Osteocyte (in vitro differentiated cells): ENCODE data around the gene RBM44. TPM values are rescaled to one million over a fixed set of nuclear protein-coding genes. Genes with fewer than 3 reads are reported as not detected.
A peak's percentile ranks its signal among the peaks of the same experiment; 100 is the strongest.

Experiments
- DNase-seq: peaks from one replicate; pipeline ENCODE4 v3.0.0; 2021; ENCODE audit warnings: mixed read lengths; ENCODE audit not compliant: unreplicated experiment; ENCODE audit errors: extremely low spot score
- H3K27ac Mint-ChIP-seq: one replicate; pipeline ENCODE4 v1.8.0; 2021; ENCODE audit warnings: mild to moderate bottlenecking, mixed read lengths; ENCODE audit not compliant: unreplicated experiment
- H3K27me3 Mint-ChIP-seq: one replicate; pipeline ENCODE4 v1.8.0; 2021; ENCODE audit warnings: mixed read lengths; ENCODE audit not compliant: unreplicated experiment
- H3K36me3 Mint-ChIP-seq: one replicate; pipeline ENCODE4 v1.8.0; 2021; ENCODE audit warnings: mixed read lengths; ENCODE audit not compliant: unreplicated experiment
- H3K4me1 Mint-ChIP-seq: one replicate; pipeline ENCODE4 v1.8.0; 2021; ENCODE audit warnings: mixed read lengths; ENCODE audit not compliant: unreplicated experiment
- H3K4me3 Mint-ChIP-seq: one replicate; pipeline ENCODE4 v1.8.0; 2021; ENCODE audit warnings: mild to moderate bottlenecking, moderate library complexity, mixed read lengths; ENCODE audit not compliant: unreplicated experiment
- H3K9me3 Mint-ChIP-seq: one replicate; pipeline ENCODE4 v1.8.0; 2021; ENCODE audit warnings: mixed read lengths; ENCODE audit not compliant: unreplicated experiment
- CTCF ChIP-seq: fragments of 200-600 bp; sonication (generic); IDR thresholded peaks from 2 replicates; pipeline ENCODE4 v1.5.0; 2021; ENCODE audit warnings: antibody characterized with exemption, mild to moderate bottlenecking, moderate library complexity
- total RNA-seq: library from RNA; stranded (reverse); gene quantifications from 2 replicates; pipeline ENCODE4 v1.2.1, GENCODE V29; 2021

Gene RBM44
- total RNA-seq, 1 donor from 2014 or later, result 0.46 TPM

- no peaks in the 10 kb centered on the region for H3K36me3 Mint-ChIP-seq
- H3K9me3 Mint-ChIP-seq, result no peaks in the 10 kb centered on the region
- peak overlapping the region; percentile 48 for H3K27ac Mint-ChIP-seq
- H3K4me3 Mint-ChIP-seq, result no peak overlapping the region
- H3K27me3 Mint-ChIP-seq, result no peaks in the 10 kb centered on the region
- TF ChIP-seq CTCF, result no peak
- peak; percentile 67 for DNase-seq
- peaks cover 83% of the 10 kb centered on the region for H3K4me1 Mint-ChIP-seq
Observed at GRCh38 chr2:237863102-237863511, 64.5 kb downstream of the RBM44 start.

- DNase-seq, result peak; percentile 68
- H3K9me3 Mint-ChIP-seq, result no peaks in the 10 kb centered on the region
- TF ChIP-seq CTCF, result no peak
- H3K36me3 Mint-ChIP-seq, result no peaks in the 10 kb centered on the region
- H3K27ac Mint-ChIP-seq, result peak overlapping the region; percentile 96
- H3K4me1 Mint-ChIP-seq, result peaks cover 83% of the 10 kb centered on the region
- peak overlapping the region; percentile 10 for H3K4me3 Mint-ChIP-seq
- H3K27me3 Mint-ChIP-seq, result no peaks in the 10 kb centered on the region
Observed at GRCh38 chr2:237863689-237864443, 65.3 kb downstream of the RBM44 start.

GRCh38 chr2:237864444-237864931 lies 65.9 kb downstream of the RBM44 start:
- H3K27me3 Mint-ChIP-seq, result no peaks in the 10 kb centered on the region
- peaks cover 84% of the 10 kb centered on the region for H3K4me1 Mint-ChIP-seq

GRCh38 chr2:237864940-237865622 lies 66.5 kb downstream of the RBM44 start:
- H3K9me3 Mint-ChIP-seq, result no peaks in the 10 kb centered on the region
- no peaks in the 10 kb centered on the region for H3K36me3 Mint-ChIP-seq
- H3K4me3 Mint-ChIP-seq, result peak overlapping the region; percentile 35
- H3K27ac Mint-ChIP-seq, result peak overlapping the region; percentile 96
- no peak for TF ChIP-seq CTCF
- DNase-seq, result peak; percentile 67
- H3K4me1 Mint-ChIP-seq, result peaks cover 82% of the 10 kb centered on the region
- no peaks in the 10 kb centered on the region for H3K27me3 Mint-ChIP-seq

More at GRCh38 chr2:237864444-237864931, 65.9 kb downstream of the RBM44 start:
- Mint-ChIP-seq H3K27ac (peak overlapping the region; percentile 96), H3K4me3 (peak overlapping the region; percentile 21), H3K9me3 (no peaks in the 10 kb centered on the region), H3K36me3 (no peaks in the 10 kb centered on the region)
- no peak for TF ChIP-seq CTCF
- peak; percentile 76 for DNase-seq

GRCh38 chr2:237865623-237866041 lies 67.1 kb downstream of the RBM44 start:
- peaks cover 82% of the 10 kb centered on the region for H3K4me1 Mint-ChIP-seq

More at GRCh38 chr2:237865623-237866041, 67.1 kb downstream of the RBM44 start:
- H3K27ac Mint-ChIP-seq, result peak overlapping the region; percentile 96
- peak; percentile 64 for DNase-seq
- TF ChIP-seq CTCF, result peak; percentile 16
- no peaks in the 10 kb centered on the region for H3K27me3 Mint-ChIP-seq
- H3K4me3 Mint-ChIP-seq, result peak overlapping the region; percentile 58
- H3K36me3 Mint-ChIP-seq, result no peaks in the 10 kb centered on the region
- no peaks in the 10 kb centered on the region for H3K9me3 Mint-ChIP-seq
